Pancreas (tissue), 10 donors: Measurements from ENCODE around the gene BCAS1. TPM values are rescaled to one million over a fixed set of nuclear protein-coding genes. Genes with fewer than 3 reads are reported as not detected.

ENCODE experiments used
- ATAC-seq, 4 donors: fragments of 200-7000 bp; cut with Tn5 transposase; one replicate each; pipeline versions ENCODE4 v1.8.0 to v1.9.1; 2020; ENCODE audit warnings: mild to moderate bottlenecking in 4 of 4, moderate library complexity in 4 of 4
- DNase-seq, 6 donors: peaks; one replicate each; pipeline ENCODE4 v3.0.0-alpha.2; 2020
- FAIRE-seq: peaks from 2 replicates; lab custom pipeline; 2012; peaks lifted over from hg19 to GRCh38; lab: Jason Lieb, UNC
- H3K27ac ChIP-seq, 4 donors: fragments of 200-600 bp; sonication (generic); 1 replicate in 3 of 4; 2 replicates in 1 of 4; pipeline versions ENCODE4 v1.5.0 to v1.8.0; 2020
- H3K27me3 ChIP-seq, 4 donors: fragments of 200-600 bp; one replicate each; pipeline ENCODE4 v1.8.0; 2021
- H3K36me3 ChIP-seq, 3 donors: fragments of 200-600 bp; sonication (generic) in 1 of 3; one replicate each; pipeline versions ENCODE4 v1.5.0 to v1.8.0; 2020 to 2021
- H3K4me1 ChIP-seq, 3 donors: fragments of 200-600 bp; one replicate each; pipeline ENCODE4 v1.8.0; 2021
- H3K4me3 ChIP-seq, 4 donors: fragments of 200-600 bp; sonication (generic) in 2 of 4; one replicate each; pipeline versions ENCODE4 v1.5.0 to v1.8.0; 2020 to 2021
- H3K9me3 ChIP-seq, 4 donors: fragments of 200-600 bp; one replicate each; pipeline ENCODE4 v1.8.0; 2021
- CTCF ChIP-seq, 4 donors: fragments of 200-600 bp; sonication (generic) in 3 of 4; IDR thresholded peaks; one replicate each; pipeline versions ENCODE4 v1.5.0 to v1.8.0; 2021; ENCODE audit warnings: antibody characterized with exemption in 4 of 4
- WGBS, 2 donors: extraction: QIAGEN DNeasy Blood & Tissue Kit; methylation state at CpG; one replicate each; pipeline ENCODE4 v1.1.7; 2013; 5-methylcytosine and 5-hydroxymethylcytosine counted together
- intact Hi-C, 3 donors: fragments of 100-400 bp; cut with DNase I; formaldehyde crosslinking; loops; one replicate each; pipeline versions ENCODE4 v1.11.1 to v1.14.2; 2022
- polyA plus RNA-seq, 2 donors: library from polyadenylated mRNA; stranded (reverse); fragments of 200-250 nt; gene quantifications; one replicate each; pipeline ENCODE4 v1.2.3, GENCODE V29; 2013
- total RNA-seq, 6 donors: library from RNA; stranded (reverse); fragmentation: NEBNext Ultra II Directional in 4 of 6; extraction: Animal tissue kit (Norgen Biotek cat#: 25700) in 4 of 6; gene quantifications; one replicate each; pipeline versions ENCODE4 v1.2.1 to v1.2.4, GENCODE V29; 2021 to 2023
- donor health status: healthy with polysubstance abuse.
- donor health status: DM: no; HTN: no; CAD: no; lungs with moderate emphysema.
- donor health status: DM: no; HTN: no; CAD: no.
- donor health status: control.
- donor health status: control.
- donor health status: Bipolar disorder and iron deficiency.
- donor health status: DM: yes; HTN: yes; CAD: no.
- donor health status: DM: no; HTN: no; CAD: no.
- donor health status: DM: no; HTN: no; CAD: no.
- donor health status: DM: yes; HTN: yes; CAD: no.

BCAS1 gene
- total and polyA plus RNA-seq, 8 donors, result 0.20 to 0.85 (median 0.61) TPM

DNA sequence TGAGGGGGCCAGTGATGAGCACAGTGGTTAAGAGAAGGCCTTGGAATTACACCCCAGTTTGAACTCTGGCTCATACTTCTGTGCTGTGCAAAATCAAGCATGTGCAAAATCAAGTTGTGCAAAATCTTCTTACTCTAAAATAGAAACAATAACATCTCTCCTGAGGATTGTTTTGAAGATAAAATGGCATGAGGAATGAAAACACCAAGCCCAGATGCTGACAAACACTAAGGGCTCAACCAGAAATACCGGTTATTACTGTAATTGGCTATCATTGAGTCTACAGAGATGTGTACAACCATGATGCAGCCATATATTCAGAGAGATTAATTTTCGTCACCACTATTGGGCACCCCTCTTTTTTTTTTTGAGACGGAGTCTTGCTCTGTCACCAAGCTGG is 5.9 kb upstream of the BCAS1 start:
- Histone ChIP-seq H3K9me3 (no peaks in the 10 kb centered on the region), H3K27ac (no peak overlapping the region), H3K36me3 (no peaks in the 10 kb centered on the region), H3K4me1 (no peaks in the 10 kb centered on the region), H3K4me3 (no peak overlapping the region), H3K27me3 (no peaks in the 10 kb centered on the region)
- no peak for TF ChIP-seq CTCF (IDR thresholded peaks at IDR 0.05)
- FAIRE-seq (no peak), DNase-seq (no peak), ATAC-seq (no peak)
- 63 to 80% methylated on average over 3 of the region's 3 CpGs for WGBS, 2 donors
- intact Hi-C loops, result no loop called here

DNA sequence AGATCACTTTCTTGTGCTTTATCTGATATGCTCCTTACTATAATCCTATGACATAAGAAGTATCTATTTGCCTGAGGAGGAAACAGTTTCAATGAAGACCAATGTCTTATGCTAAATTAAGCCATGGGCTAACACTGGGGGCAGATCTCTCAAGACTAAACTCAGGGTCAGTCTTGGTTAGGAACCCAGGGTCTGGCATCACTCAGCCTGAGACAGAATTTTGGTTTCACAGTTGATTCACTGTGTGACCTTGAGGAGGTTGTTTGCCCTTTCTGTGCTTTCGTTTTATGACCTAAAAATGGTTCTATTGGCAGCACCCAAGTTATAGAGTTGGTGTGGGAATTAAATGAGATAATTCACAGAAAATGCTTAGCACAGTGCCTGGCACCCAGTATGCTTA is 4.9 kb upstream of the BCAS1 start:
- ATAC-seq (no peak), FAIRE-seq (no peak), DNase-seq (no peak)
- no peak for TF ChIP-seq CTCF (IDR thresholded peaks at IDR 0.05)
- H3K36me3 ChIP-seq, result no peaks in the 10 kb centered on the region
- WGBS, 2 donors, result 14 to 19% methylated on average over 1 of the region's 1 CpG
- H3K27ac ChIP-seq, result no peak overlapping the region
- intact Hi-C loops, result no loop called here
- H3K4me1 ChIP-seq, result peaks cover 0 to under 1% (median 0%) of the 10 kb centered on the region in 3 donors
- H3K9me3 ChIP-seq, result no peaks in the 10 kb centered on the region
- H3K27me3 ChIP-seq, result no peaks in the 10 kb centered on the region
- H3K4me3 ChIP-seq, result no peak overlapping the region

GRCh38 chr20:54074511-54074910 is 4.1 kb upstream of the BCAS1 start:
- Histone ChIP-seq H3K36me3 (no peaks in the 10 kb centered on the region), H3K27me3 (no peaks in the 10 kb centered on the region), H3K27ac (no peak overlapping the region), H3K4me1 (peaks cover 0 to 5% (median 0%) of the 10 kb centered on the region in 3 donors), H3K4me3 (no peak overlapping the region), H3K9me3 (no peaks in the 10 kb centered on the region)
- FAIRE-seq (no peak), DNase-seq (no peak), ATAC-seq (no peak)
- intact Hi-C loops, result no loop called here
- TF ChIP-seq CTCF (IDR thresholded peaks at IDR 0.05), result no peak
- WGBS, 2 donors, result 72 to 83% methylated on average over 4 of the region's 4 CpGs

DNA sequence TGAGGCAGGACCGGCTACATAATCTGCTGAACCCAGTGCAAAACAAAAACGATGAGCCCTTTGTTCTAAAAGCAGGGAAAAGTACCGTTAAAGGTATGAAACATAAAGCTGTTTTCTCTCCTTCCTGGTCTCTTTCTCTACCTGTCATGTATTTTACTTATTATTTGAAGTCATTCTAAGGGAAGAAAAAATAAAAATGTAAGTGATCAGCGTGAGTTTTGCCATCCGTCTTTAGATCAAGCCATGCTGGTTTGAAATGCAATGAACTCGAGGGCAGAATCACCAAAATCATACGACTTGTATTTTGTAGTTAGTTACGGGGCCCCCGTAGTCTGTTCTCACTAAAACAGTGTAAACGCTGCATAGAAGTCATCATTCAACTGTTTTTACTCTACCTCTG is 2.9 kb upstream of the BCAS1 start:
- peaks cover 0 to 5% (median 0%) of the 10 kb centered on the region in 3 donors for H3K4me1 ChIP-seq
- ATAC-seq (no peak), FAIRE-seq (no peak), DNase-seq (no peak)
- intact Hi-C loops, result no loop called here
- no peaks in the 10 kb centered on the region for H3K9me3 ChIP-seq
- no peak for TF ChIP-seq CTCF (IDR thresholded peaks at IDR 0.05)
- no peak overlapping the region for H3K27ac ChIP-seq
- H3K4me3 ChIP-seq, result no peak overlapping the region
- no peaks in the 10 kb centered on the region for H3K27me3 ChIP-seq
- no peaks in the 10 kb centered on the region for H3K36me3 ChIP-seq
- WGBS, 2 donors, result 73 to 81% methylated on average over 10 of the region's 10 CpGs

DNA sequence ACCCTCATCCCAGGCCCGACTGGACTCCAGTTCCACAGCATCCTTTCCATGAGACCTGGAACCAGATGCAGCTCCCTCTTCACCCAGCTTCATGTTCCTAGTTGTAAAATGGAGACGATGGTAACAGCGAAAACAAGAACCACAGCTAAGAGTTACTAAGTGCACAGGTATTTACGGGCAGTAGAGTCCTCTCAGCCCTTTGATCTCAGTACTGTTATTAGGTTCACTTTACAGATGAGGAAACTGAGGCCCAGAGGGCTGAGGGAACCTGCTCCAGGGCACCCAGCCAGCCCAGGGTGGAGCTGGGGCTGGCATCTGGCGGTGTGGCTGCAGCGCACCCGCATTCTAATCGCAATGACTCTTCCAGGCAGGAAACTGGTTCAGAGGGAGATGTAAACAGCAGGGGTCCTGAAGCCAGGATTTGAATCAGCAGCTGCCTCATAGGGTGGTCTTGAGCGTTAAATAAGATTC is 858 bp downstream of the BCAS1 start:
- Histone ChIP-seq H3K9me3 (no peaks in the 10 kb centered on the region), H3K36me3 (no peaks in the 10 kb centered on the region), H3K27ac (no peak overlapping the region), H3K4me3 (no peak overlapping the region), H3K27me3 (no peaks in the 10 kb centered on the region), H3K4me1 (peaks cover 0 to 20% (median 6%) of the 10 kb centered on the region in 3 donors)
- FAIRE-seq (no peak), ATAC-seq (no peak), DNase-seq (no peak)
- TF ChIP-seq CTCF (IDR thresholded peaks at IDR 0.05), result no peak
- 87 to 95% methylated on average over 9 of the region's 9 CpGs for WGBS, 2 donors
- intact Hi-C loops, result no loop called here
